IPS-18a (cell line): ENCODE results near the gene CDH13.

ENCODE experiments used
- H3K27ac ChIP-seq: one replicate; pipeline ENCODE4 v1.5.1; 2013; ENCODE audit warnings: low read length
- H3K27me3 ChIP-seq: one replicate; pipeline ENCODE4 v1.6.1; 2013; ENCODE audit warnings: mild to moderate bottlenecking, low read length; ENCODE audit not compliant: control insufficient read depth, insufficient read depth
- H3K36me3 ChIP-seq: one replicate; pipeline ENCODE4 v1.6.1; 2013; ENCODE audit warnings: low read depth, low read length; ENCODE audit not compliant: control insufficient read depth
- H3K4me1 ChIP-seq: one replicate; pipeline ENCODE4 v1.6.1; 2013; ENCODE audit warnings: low read depth, low read length; ENCODE audit not compliant: control insufficient read depth
- H3K4me3 ChIP-seq: one replicate; pipeline ENCODE4 v1.5.1; 2013; ENCODE audit warnings: low read length
- H3K9ac ChIP-seq: one replicate; pipeline ENCODE4 v1.6.1; 2013; ENCODE audit warnings: mild to moderate bottlenecking, low read length, moderate library complexity
- H3K9me3 ChIP-seq: one replicate; pipeline ENCODE4 v1.6.1; 2013; ENCODE audit warnings: low read depth, low read length; ENCODE audit not compliant: control insufficient read depth

The CDH13 gene

GRCh38 chr16:83128041-83128440 is 501.3 kb downstream of the CDH13 start:
- Histone ChIP-seq H3K4me3 (no peak overlapping the region), H3K27me3 (no peaks in the 10 kb centered on the region), H3K9ac (no peak overlapping the region), H3K9me3 (peaks cover 18% of the 10 kb centered on the region), H3K27ac (no peak overlapping the region), H3K4me1 (peaks cover 7% of the 10 kb centered on the region), H3K36me3 (no peaks in the 10 kb centered on the region)

GRCh38 chr16:83130039-83130438 is 503.3 kb downstream of the CDH13 start:
- H3K4me3 ChIP-seq, result no peak overlapping the region

DNA sequence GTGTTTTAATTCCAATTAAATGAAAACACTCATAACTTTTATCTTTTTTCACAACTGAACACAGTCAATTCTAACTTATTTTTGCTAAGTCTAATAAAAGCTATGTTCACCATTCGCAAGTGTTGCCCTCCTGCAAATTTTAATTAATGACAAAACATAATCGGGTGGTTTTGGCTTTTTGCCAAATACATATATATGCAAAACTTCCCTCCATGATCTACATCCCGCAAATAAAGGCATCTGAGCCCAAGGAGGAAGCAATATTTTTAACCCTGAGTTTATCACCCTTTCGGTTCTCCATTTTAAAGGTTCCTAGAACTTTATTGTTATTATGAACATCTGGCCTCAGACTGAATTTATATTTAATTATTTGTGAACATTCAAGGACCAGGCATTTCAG is 507.9 kb downstream of the CDH13 start:
- Histone ChIP-seq H3K27ac (no peak overlapping the region), H3K27me3 (no peaks in the 10 kb centered on the region), H3K4me3 (no peak overlapping the region), H3K9me3 (no peaks in the 10 kb centered on the region), H3K36me3 (no peaks in the 10 kb centered on the region), H3K4me1 (peaks cover 7% of the 10 kb centered on the region), H3K9ac (no peak overlapping the region)

More at GRCh38 chr16:83130039-83130438, 503.3 kb downstream of the CDH13 start:
- no peak overlapping the region for H3K27ac ChIP-seq
- H3K4me1 ChIP-seq, result peaks cover 7% of the 10 kb centered on the region
- H3K9me3 ChIP-seq, result peaks cover 17% of the 10 kb centered on the region
- no peak overlapping the region for H3K9ac ChIP-seq
- no peaks in the 10 kb centered on the region for H3K27me3 ChIP-seq
- H3K36me3 ChIP-seq, result no peaks in the 10 kb centered on the region

DNA sequence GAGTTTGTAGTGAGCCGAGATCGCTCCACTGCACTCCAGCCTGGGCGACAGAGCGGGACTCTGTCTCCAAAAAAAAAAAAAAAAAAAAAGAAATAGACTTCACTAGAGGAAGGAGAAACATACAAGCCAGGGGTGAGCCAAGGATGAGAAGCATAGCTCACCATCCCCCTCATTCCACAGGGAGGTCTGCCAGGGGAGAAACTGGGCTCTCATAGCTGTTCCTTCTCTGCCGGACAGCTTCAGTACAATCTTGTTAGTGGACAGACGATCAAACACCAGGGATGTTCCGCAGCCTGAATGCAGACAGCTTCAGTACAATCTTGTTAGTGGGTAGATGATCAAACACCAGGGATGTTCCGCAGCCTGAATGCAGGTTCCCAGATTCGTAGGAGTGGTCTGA is 509.6 kb downstream of the CDH13 start:
- no peaks in the 10 kb centered on the region for H3K4me1 ChIP-seq
- H3K36me3 ChIP-seq, result no peaks in the 10 kb centered on the region
- no peak overlapping the region for H3K9ac ChIP-seq
- no peak overlapping the region for H3K4me3 ChIP-seq
- H3K27ac ChIP-seq, result no peak overlapping the region
- H3K27me3 ChIP-seq, result no peaks in the 10 kb centered on the region
- no peaks in the 10 kb centered on the region for H3K9me3 ChIP-seq

- no peak overlapping the region for H3K4me3 ChIP-seq
- no peaks in the 10 kb centered on the region for H3K4me1 ChIP-seq
These were observed 510.2 kb downstream of the CDH13 start for GRCh38 chr16:83136924-83137323.

GRCh38 chr16:83137326-83137781 is 510.6 kb downstream of the CDH13 start:
- H3K27me3 ChIP-seq, result no peaks in the 10 kb centered on the region
- no peaks in the 10 kb centered on the region for H3K4me1 ChIP-seq
- no peaks in the 10 kb centered on the region for H3K9me3 ChIP-seq
- no peak overlapping the region for H3K27ac ChIP-seq
- H3K9ac ChIP-seq, result no peak overlapping the region
- H3K4me3 ChIP-seq, result no peak overlapping the region
- H3K36me3 ChIP-seq, result no peaks in the 10 kb centered on the region

More at GRCh38 chr16:83136924-83137323, 510.2 kb downstream of the CDH13 start:
- no peaks in the 10 kb centered on the region for H3K27me3 ChIP-seq
- H3K9me3 ChIP-seq, result no peaks in the 10 kb centered on the region
- H3K27ac ChIP-seq, result no peak overlapping the region
- no peak overlapping the region for H3K9ac ChIP-seq
- no peaks in the 10 kb centered on the region for H3K36me3 ChIP-seq

DNA sequence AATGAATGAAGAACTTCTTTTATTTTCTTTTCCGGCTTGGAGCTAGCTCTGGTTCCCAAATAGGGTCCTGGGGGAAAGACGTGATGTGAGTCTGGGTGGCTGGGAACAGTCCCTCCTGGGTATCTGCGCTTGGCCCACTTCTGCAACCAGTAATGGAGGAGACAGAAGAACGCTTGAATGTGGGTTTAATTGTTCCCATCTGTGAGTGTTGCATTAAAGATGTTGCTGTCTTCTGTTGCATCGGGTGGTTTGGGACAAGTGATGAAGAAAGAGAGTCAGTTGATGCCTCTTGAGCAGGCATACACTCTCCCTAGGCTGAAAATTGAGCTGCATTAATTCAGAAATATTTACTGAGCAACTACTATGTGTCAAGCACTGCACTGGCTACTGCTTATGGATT is 511.1 kb downstream of the CDH13 start:
- H3K4me3 ChIP-seq, result no peak overlapping the region
- H3K27ac ChIP-seq, result no peak overlapping the region
- no peaks in the 10 kb centered on the region for H3K36me3 ChIP-seq
- no peaks in the 10 kb centered on the region for H3K27me3 ChIP-seq
- H3K9me3 ChIP-seq, result no peaks in the 10 kb centered on the region
- H3K4me1 ChIP-seq, result no peaks in the 10 kb centered on the region
- no peak overlapping the region for H3K9ac ChIP-seq

GRCh38 chr16:83138512-83138911 is 511.7 kb downstream of the CDH13 start:
- H3K27me3 ChIP-seq, result no peaks in the 10 kb centered on the region
- H3K9me3 ChIP-seq, result no peaks in the 10 kb centered on the region
- no peaks in the 10 kb centered on the region for H3K4me1 ChIP-seq
- H3K27ac ChIP-seq, result no peak overlapping the region
- no peaks in the 10 kb centered on the region for H3K36me3 ChIP-seq
- H3K9ac ChIP-seq, result no peak overlapping the region
- no peak overlapping the region for H3K4me3 ChIP-seq

DNA sequence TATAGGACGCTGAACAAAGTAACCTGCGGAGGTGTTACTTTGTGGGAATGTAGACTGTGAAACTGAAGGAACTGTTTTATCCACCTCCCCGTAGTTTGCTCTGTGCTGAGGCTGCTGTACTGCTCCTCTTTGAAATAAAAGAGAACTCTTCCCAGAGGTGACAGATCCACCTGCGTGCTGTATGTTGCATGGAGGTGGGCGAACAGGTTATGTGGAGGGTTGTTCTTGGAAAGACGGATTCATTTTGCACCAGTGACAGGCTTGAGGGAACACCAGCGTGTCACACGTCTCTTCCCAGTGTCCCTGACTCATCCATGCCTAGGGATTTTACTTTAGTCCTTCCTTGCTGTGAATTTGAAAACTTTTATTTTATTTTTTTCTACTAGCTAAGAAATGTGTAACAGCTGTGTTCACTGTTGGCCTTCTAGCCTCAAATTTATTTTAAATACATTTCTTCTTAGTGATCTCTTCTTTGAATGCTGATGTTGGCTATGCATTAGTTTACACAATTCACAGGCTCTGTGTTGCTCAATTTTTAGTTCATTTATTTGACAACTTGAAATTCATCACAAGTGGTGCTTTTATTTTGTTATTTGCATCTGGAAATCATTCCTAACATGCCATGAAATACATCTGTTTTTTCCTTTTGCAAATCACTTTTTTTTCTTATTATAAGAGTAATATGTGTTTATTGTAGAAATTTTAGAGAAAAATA is 512.4 kb downstream of the CDH13 start:
- no peaks in the 10 kb centered on the region for H3K36me3 ChIP-seq
- H3K27ac ChIP-seq, result no peak overlapping the region
- no peak overlapping the region for H3K4me3 ChIP-seq
- H3K4me1 ChIP-seq, result no peaks in the 10 kb centered on the region
- no peaks in the 10 kb centered on the region for H3K27me3 ChIP-seq
- H3K9me3 ChIP-seq, result no peaks in the 10 kb centered on the region
- no peak overlapping the region for H3K9ac ChIP-seq

- Histone ChIP-seq H3K27ac (no peak overlapping the region), H3K36me3 (no peaks in the 10 kb centered on the region), H3K27me3 (no peaks in the 10 kb centered on the region), H3K9ac (no peak overlapping the region), H3K9me3 (no peaks in the 10 kb centered on the region), H3K4me1 (no peaks in the 10 kb centered on the region), H3K4me3 (no peak overlapping the region)
These were observed 517.0 kb downstream of the CDH13 start for GRCh38 chr16:83143788-83144187.

GRCh38 chr16:83145297-83145696 is 518.5 kb downstream of the CDH13 start:
- H3K27me3 ChIP-seq, result no peaks in the 10 kb centered on the region

GRCh38 chr16:83147244-83147643 is 520.5 kb downstream of the CDH13 start:
- Histone ChIP-seq H3K9ac (no peak overlapping the region), H3K36me3 (no peaks in the 10 kb centered on the region), H3K4me3 (no peak overlapping the region), H3K4me1 (no peaks in the 10 kb centered on the region), H3K9me3 (no peaks in the 10 kb centered on the region), H3K27ac (no peak overlapping the region), H3K27me3 (no peaks in the 10 kb centered on the region)

More at GRCh38 chr16:83145297-83145696, 518.5 kb downstream of the CDH13 start:
- Histone ChIP-seq H3K4me3 (no peak overlapping the region), H3K4me1 (no peaks in the 10 kb centered on the region), H3K9ac (no peak overlapping the region), H3K9me3 (no peaks in the 10 kb centered on the region), H3K27ac (no peak overlapping the region), H3K36me3 (no peaks in the 10 kb centered on the region)
